ENCODE measurements around the gene POLD1.

DNA sequence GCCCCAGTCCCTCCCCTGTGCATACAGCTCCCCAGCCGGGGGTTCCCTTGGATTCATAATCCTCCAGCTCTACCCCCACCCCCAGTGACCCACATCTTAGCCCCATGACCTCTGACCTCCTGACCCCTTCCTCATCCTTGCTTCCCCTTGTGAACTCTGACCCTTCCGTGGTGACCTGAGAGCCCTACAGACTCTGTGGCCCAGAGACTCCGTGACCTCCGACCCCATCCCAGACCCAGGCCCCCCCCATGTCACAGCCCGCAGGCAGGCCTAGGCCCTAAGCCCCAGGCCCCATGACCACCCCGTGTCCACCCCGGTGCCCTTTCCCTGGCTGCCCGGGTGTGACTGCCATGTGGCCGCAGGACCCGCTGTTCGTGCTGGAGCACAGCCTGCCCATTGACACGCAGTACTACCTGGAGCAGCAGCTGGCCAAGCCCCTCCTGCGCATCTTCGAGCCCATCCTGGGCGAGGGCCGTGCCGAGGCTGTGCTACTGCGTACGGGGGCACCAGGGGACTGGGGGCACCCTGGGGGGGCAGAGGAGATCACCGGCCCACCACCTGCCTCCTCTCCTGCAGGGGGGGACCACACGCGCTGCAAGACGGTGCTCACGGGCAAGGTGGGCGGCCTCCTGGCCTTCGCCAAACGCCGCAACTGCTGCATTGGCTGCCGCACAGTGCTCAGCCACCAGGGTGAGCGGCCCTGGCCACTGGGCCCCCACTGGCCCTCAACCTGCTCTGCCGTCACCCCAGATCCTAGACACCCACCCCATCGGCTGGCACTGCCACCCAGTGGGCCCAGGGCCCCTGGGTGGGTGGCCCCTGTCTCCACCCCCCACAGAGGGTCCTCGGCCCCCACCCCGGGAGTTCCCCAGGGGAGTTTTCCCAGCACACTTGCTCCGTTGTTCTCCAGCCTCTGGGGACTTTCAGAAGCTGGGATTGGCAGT lies 32.2 kb downstream of the POLD1 start:
- TF ChIP-seq, protein P1, sequence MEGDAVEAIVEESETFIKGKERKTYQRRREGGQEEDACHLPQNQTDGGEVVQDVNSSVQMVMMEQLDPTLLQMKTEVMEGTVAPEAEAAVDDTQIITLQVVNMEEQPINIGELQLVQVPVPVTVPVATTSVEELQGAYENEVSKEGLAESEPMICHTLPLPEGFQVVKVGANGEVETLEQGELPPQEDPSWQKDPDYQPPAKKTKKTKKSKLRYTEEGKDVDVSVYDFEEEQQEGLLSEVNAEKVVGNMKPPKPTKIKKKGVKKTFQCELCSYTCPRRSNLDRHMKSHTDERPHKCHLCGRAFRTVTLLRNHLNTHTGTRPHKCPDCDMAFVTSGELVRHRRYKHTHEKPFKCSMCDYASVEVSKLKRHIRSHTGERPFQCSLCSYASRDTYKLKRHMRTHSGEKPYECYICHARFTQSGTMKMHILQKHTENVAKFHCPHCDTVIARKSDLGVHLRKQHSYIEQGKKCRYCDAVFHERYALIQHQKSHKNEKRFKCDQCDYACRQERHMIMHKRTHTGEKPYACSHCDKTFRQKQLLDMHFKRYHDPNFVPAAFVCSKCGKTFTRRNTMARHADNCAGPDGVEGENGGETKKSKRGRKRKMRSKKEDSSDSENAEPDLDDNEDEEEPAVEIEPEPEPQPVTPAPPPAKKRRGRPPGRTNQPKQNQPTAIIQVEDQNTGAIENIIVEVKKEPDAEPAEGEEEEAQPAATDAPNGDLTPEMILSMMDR (IDR thresholded peaks at IDR 0.05; ENCODE audit: low read depth, low read length, poor library complexity, severe bottlenecking), result no peak
- TF ChIP-seq EZH2phosphoT487 (IDR thresholded peaks at IDR 0.05; ENCODE audit: borderline replicate concordance, low read length), result no peak
